Muscle layer of duodenum (tissue), 2 donors: ENCODE data around the gene FANCD2.
"Not testable (repeated sequence)": the region's sequence is repeated elsewhere in the genome, so short reads cannot be mapped to it uniquely, and the experiment has no call there.

Experiments used
- H3K27ac ChIP-seq: one replicate; pipeline ENCODE4 v1.7.0; 2013; ENCODE audit warnings: mild to moderate bottlenecking, low read length
- H3K27me3 ChIP-seq: one replicate; pipeline ENCODE4 v1.7.0; 2013; ENCODE audit warnings: low read depth, mild to moderate bottlenecking, control low read depth, low read length
- H3K36me3 ChIP-seq, 2 donors: one replicate each; pipeline ENCODE4 v1.7.0; 2013; ENCODE audit warnings: low read length in 2 of 2, control low read depth in 1 of 2, mild to moderate bottlenecking in 1 of 2; ENCODE audit not compliant: insufficient read depth in 2 of 2, control insufficient read depth in 1 of 2
- H3K4me1 ChIP-seq, 2 donors: one replicate each; pipeline ENCODE4 v1.7.0; 2013; ENCODE audit warnings: low read length in 2 of 2, mild to moderate bottlenecking in 2 of 2, control low read depth in 1 of 2, moderate library complexity in 1 of 2; ENCODE audit not compliant: insufficient read depth in 2 of 2, control insufficient read depth in 1 of 2
- H3K4me3 ChIP-seq, 2 donors: one replicate each; pipeline ENCODE4 v1.7.0; 2013; ENCODE audit warnings: low read length in 2 of 2, low read depth in 1 of 2, mild to moderate bottlenecking in 1 of 2
- H3K9me3 ChIP-seq, 2 donors: one replicate each; pipeline ENCODE4 v1.7.0; 2013; ENCODE audit warnings: low read length in 2 of 2, control low read depth in 1 of 2, mild to moderate bottlenecking in 1 of 2; ENCODE audit not compliant: control insufficient read depth in 1 of 2
- donor health status: healthy.

Gene FANCD2

GRCh38 chr3:10017636-10018292 lies 8.5 kb upstream of the FANCD2 start:
- H3K4me3 ChIP-seq: no peak overlapping the region
- peaks cover 0 to 22% of the 10 kb centered on the region in 2 donors for H3K4me1 ChIP-seq
- H3K36me3 ChIP-seq: peaks cover 21 to 33% of the 10 kb centered on the region in 2 donors
- H3K9me3 ChIP-seq: no peaks in the 10 kb centered on the region
- H3K27ac ChIP-seq: no peak overlapping the region
- H3K27me3 ChIP-seq: no peaks in the 10 kb centered on the region

- H3K9me3 ChIP-seq, H3K27ac ChIP-seq, H3K4me3 ChIP-seq, H3K27me3 ChIP-seq: not testable (repeated sequence)
- peaks cover 27 to 39% of the 10 kb centered on the region in 2 donors for H3K36me3 ChIP-seq
- H3K4me1 ChIP-seq: peaks cover 0 to 22% of the 10 kb centered on the region in 2 donors
Observed at GRCh38 chr3:10018806-10019205, 7.4 kb upstream of the FANCD2 start.

GRCh38 chr3:10019326-10019725 lies 6.9 kb upstream of the FANCD2 start:
- H3K4me3 ChIP-seq: no peak overlapping the region
- no peak overlapping the region for H3K27ac ChIP-seq
- no peaks in the 10 kb centered on the region for H3K27me3 ChIP-seq
- H3K9me3 ChIP-seq: no peaks in the 10 kb centered on the region
- H3K4me1 ChIP-seq: peaks cover 0 to 27% of the 10 kb centered on the region in 2 donors
- peaks cover 27 to 39% of the 10 kb centered on the region in 2 donors for H3K36me3 ChIP-seq

- Histone ChIP-seq H3K27ac (no peak overlapping the region), H3K4me3 (no peak overlapping the region), H3K27me3 (no peaks in the 10 kb centered on the region), H3K4me1 (peaks cover 0 to 30% of the 10 kb centered on the region in 2 donors), H3K36me3 (peaks cover 27 to 39% of the 10 kb centered on the region in 2 donors), H3K9me3 (no peaks in the 10 kb centered on the region)
Observed at GRCh38 chr3:10021856-10022775, 4.1 kb upstream of the FANCD2 start.

- H3K4me3 ChIP-seq: no peak overlapping the region
- peaks cover 0 to 27% of the 10 kb centered on the region in 2 donors for H3K4me1 ChIP-seq
- peaks cover 22 to 31% of the 10 kb centered on the region in 2 donors for H3K36me3 ChIP-seq
- H3K27me3 ChIP-seq: no peaks in the 10 kb centered on the region
- no peak overlapping the region for H3K27ac ChIP-seq
- H3K9me3 ChIP-seq: no peaks in the 10 kb centered on the region
Observed at GRCh38 chr3:10023587-10024310, 2.5 kb upstream of the FANCD2 start.

GRCh38 chr3:10025205-10026083 lies 793 bp upstream of the FANCD2 start:
- Histone ChIP-seq H3K36me3 (peaks cover 22 to 24% of the 10 kb centered on the region in 2 donors), H3K9me3 (no peaks in the 10 kb centered on the region), H3K4me1 (peaks cover 0 to 27% of the 10 kb centered on the region in 2 donors), H3K4me3 (peak overlapping the region; percentile 88 to 98), H3K27me3 (no peaks in the 10 kb centered on the region), H3K27ac (peak overlapping the region; percentile 76)

- no peak overlapping the region for H3K4me3 ChIP-seq
- peaks cover 0 to 3% of the 10 kb centered on the region in 2 donors for H3K36me3 ChIP-seq
- no peaks in the 10 kb centered on the region for H3K9me3 ChIP-seq
- no peak overlapping the region for H3K27ac ChIP-seq
- no peaks in the 10 kb centered on the region for H3K27me3 ChIP-seq
- H3K4me1 ChIP-seq: no peaks in the 10 kb centered on the region
Observed at GRCh38 chr3:10041034-10041433, 14.8 kb downstream of the FANCD2 start.

- no peak overlapping the region for H3K4me3 ChIP-seq
- no peaks in the 10 kb centered on the region for H3K4me1 ChIP-seq
- no peaks in the 10 kb centered on the region for H3K36me3 ChIP-seq
- no peak overlapping the region for H3K27ac ChIP-seq
- no peaks in the 10 kb centered on the region for H3K27me3 ChIP-seq
- H3K9me3 ChIP-seq: no peaks in the 10 kb centered on the region
Observed at GRCh38 chr3:10047876-10048275, 21.6 kb downstream of the FANCD2 start.

- not testable (repeated sequence) for H3K27ac ChIP-seq, H3K9me3 ChIP-seq, H3K4me3 ChIP-seq, H3K4me1 ChIP-seq, H3K36me3 ChIP-seq, H3K27me3 ChIP-seq
Observed at GRCh38 chr3:10053054-10053453, 26.8 kb downstream of the FANCD2 start.

GRCh38 chr3:10055097-10055496 lies 28.9 kb downstream of the FANCD2 start:
- Histone ChIP-seq H3K36me3 (no peaks in the 10 kb centered on the region), H3K4me3 (no peak overlapping the region), H3K9me3 (no peaks in the 10 kb centered on the region), H3K27me3 (no peaks in the 10 kb centered on the region), H3K27ac (no peak overlapping the region), H3K4me1 (no peaks in the 10 kb centered on the region)
